ENCODE measurements around the gene MT1F.

DNA sequence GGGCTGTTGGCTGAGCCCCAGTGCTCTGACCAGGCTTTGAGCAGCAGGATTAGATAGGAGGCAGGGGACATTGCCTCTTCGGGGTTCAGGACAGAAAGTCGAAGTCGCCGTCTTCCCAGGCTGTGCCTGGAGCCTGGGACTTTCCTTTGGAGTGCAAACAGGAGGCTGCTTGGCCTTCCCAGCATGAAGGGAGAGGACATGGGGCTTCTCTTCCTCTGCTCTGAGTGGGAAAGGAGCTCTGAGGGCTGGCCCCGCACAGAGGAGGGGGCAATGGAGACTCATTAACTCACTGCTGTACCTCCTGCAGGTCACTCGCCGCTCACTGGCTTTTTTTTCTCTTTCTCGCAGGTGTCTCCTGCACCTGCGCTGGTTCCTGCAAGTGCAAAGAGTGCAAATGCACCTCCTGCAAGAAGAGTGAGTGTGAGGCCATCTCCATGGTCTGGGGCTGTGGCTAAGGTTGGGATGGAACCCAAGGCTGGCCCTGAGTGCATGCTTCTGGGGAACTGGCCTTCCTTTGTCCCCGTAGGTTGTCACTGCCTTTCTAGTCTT, 642 bp downstream of the MT1F start:
- no peak for TF ChIP-seq CEBPB (IDR thresholded peaks at IDR 0.05; ENCODE audit: low read depth, low read length)
- TF ChIP-seq, protein P1, sequence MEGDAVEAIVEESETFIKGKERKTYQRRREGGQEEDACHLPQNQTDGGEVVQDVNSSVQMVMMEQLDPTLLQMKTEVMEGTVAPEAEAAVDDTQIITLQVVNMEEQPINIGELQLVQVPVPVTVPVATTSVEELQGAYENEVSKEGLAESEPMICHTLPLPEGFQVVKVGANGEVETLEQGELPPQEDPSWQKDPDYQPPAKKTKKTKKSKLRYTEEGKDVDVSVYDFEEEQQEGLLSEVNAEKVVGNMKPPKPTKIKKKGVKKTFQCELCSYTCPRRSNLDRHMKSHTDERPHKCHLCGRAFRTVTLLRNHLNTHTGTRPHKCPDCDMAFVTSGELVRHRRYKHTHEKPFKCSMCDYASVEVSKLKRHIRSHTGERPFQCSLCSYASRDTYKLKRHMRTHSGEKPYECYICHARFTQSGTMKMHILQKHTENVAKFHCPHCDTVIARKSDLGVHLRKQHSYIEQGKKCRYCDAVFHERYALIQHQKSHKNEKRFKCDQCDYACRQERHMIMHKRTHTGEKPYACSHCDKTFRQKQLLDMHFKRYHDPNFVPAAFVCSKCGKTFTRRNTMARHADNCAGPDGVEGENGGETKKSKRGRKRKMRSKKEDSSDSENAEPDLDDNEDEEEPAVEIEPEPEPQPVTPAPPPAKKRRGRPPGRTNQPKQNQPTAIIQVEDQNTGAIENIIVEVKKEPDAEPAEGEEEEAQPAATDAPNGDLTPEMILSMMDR (conservative IDR thresholded peaks at IDR 0.05; ENCODE audit: low read depth, low read length) = no peak
- no peak for TF ChIP-seq RAD21 (IDR thresholded peaks at IDR 0.05; ENCODE audit: low read length)
